ENCODE data around the gene TNFRSF4.

The TNFRSF4 gene

GRCh38 chr1:1221887-1222574 is 8.1 kb upstream of the TNFRSF4 start:
- Histone ChIP-seq H3K36me3 (ENCODE audit: insufficient read depth, low read length) (peaks cover 6% of the 10 kb centered on the region; the same call in 1 of the 2 replicates), H3K4me1 (ENCODE audit: insufficient read depth, low read length) (no peaks in the 10 kb centered on the region), H3K9ac (ENCODE audit: low read depth, low read length) (no peak overlapping the region), H3K9me3 (ENCODE audit: control insufficient read depth, insufficient read depth, low read length) (no peaks in the 10 kb centered on the region)

GRCh38 chr1:1220197-1220596 is 6.2 kb upstream of the TNFRSF4 start:
- H3K36me3 ChIP-seq (ENCODE audit: insufficient read depth, low read length), result peaks cover 6% of the 10 kb centered on the region; the same call in 1 of the 2 replicates
- H3K4me1 ChIP-seq (ENCODE audit: insufficient read depth, low read length), result no peaks in the 10 kb centered on the region
- no peak overlapping the region for H3K9ac ChIP-seq (ENCODE audit: low read depth, low read length)
- no peaks in the 10 kb centered on the region for H3K9me3 ChIP-seq (ENCODE audit: control insufficient read depth, insufficient read depth, low read length)

- no peaks in the 10 kb centered on the region for H3K9me3 ChIP-seq (ENCODE audit: control insufficient read depth, insufficient read depth, low read length)
- H3K4me1 ChIP-seq (ENCODE audit: insufficient read depth, low read length), result no peaks in the 10 kb centered on the region
- H3K9ac ChIP-seq (ENCODE audit: low read depth, low read length), result no peak overlapping the region
- peaks cover 6% of the 10 kb centered on the region; the same call in 1 of the 2 replicates for H3K36me3 ChIP-seq (ENCODE audit: insufficient read depth, low read length)
These were observed 5.4 kb upstream of the TNFRSF4 start for GRCh38 chr1:1219341-1219740.

- H3K9me3 ChIP-seq (ENCODE audit: control insufficient read depth, insufficient read depth, low read length), result no peaks in the 10 kb centered on the region
- no peak overlapping the region for H3K9ac ChIP-seq (ENCODE audit: low read depth, low read length)
- H3K36me3 ChIP-seq (ENCODE audit: insufficient read depth, low read length), result peaks cover 6% of the 10 kb centered on the region; the same call in 1 of the 2 replicates
- no peaks in the 10 kb centered on the region for H3K4me1 ChIP-seq (ENCODE audit: insufficient read depth, low read length)
These were observed 4.7 kb upstream of the TNFRSF4 start for GRCh38 chr1:1218524-1219200.

- peaks cover 6% of the 10 kb centered on the region; the same call in 1 of the 2 replicates for H3K36me3 ChIP-seq (ENCODE audit: insufficient read depth, low read length)
- H3K9ac ChIP-seq (ENCODE audit: low read depth, low read length), result no peak overlapping the region
- no peaks in the 10 kb centered on the region for H3K4me1 ChIP-seq (ENCODE audit: insufficient read depth, low read length)
These were observed 3.9 kb upstream of the TNFRSF4 start for GRCh38 chr1:1217621-1218523.

GRCh38 chr1:1216770-1217620 is 3.0 kb upstream of the TNFRSF4 start:
- Histone ChIP-seq H3K9ac (ENCODE audit: low read depth, low read length) (no peak overlapping the region), H3K36me3 (ENCODE audit: insufficient read depth, low read length) (no peaks in the 10 kb centered on the region), H3K4me1 (ENCODE audit: insufficient read depth, low read length) (no peaks in the 10 kb centered on the region), H3K9me3 (ENCODE audit: control insufficient read depth, insufficient read depth, low read length) (no peaks in the 10 kb centered on the region)

More at GRCh38 chr1:1217621-1218523, 3.9 kb upstream of the TNFRSF4 start:
- H3K9me3 ChIP-seq (ENCODE audit: control insufficient read depth, insufficient read depth, low read length), result no peaks in the 10 kb centered on the region

- H3K9me3 ChIP-seq (ENCODE audit: control insufficient read depth, insufficient read depth, low read length), result no peaks in the 10 kb centered on the region
- H3K36me3 ChIP-seq (ENCODE audit: insufficient read depth, low read length), result no peaks in the 10 kb centered on the region
- no peaks in the 10 kb centered on the region for H3K4me1 ChIP-seq (ENCODE audit: insufficient read depth, low read length)
- H3K9ac ChIP-seq (ENCODE audit: low read depth, low read length), result no peak overlapping the region
These were observed 2.1 kb upstream of the TNFRSF4 start for GRCh38 chr1:1215881-1216605.

- H3K9me3 ChIP-seq (ENCODE audit: control insufficient read depth, insufficient read depth, low read length), result no peaks in the 10 kb centered on the region
- H3K36me3 ChIP-seq (ENCODE audit: insufficient read depth, low read length), result no peaks in the 10 kb centered on the region
- H3K9ac ChIP-seq (ENCODE audit: low read depth, low read length), result no peak overlapping the region
- no peaks in the 10 kb centered on the region for H3K4me1 ChIP-seq (ENCODE audit: insufficient read depth, low read length)
These were observed 1.2 kb upstream of the TNFRSF4 start for GRCh38 chr1:1215080-1215676.

GRCh38 chr1:1212780-1213344 is 1.1 kb downstream of the TNFRSF4 start:
- Histone ChIP-seq H3K4me1 (ENCODE audit: insufficient read depth, low read length) (peaks cover 3% of the 10 kb centered on the region; the same call in 1 of the 2 replicates), H3K9me3 (ENCODE audit: control insufficient read depth, insufficient read depth, low read length) (no peaks in the 10 kb centered on the region), H3K9ac (ENCODE audit: low read depth, low read length) (no peak overlapping the region), H3K36me3 (ENCODE audit: insufficient read depth, low read length) (no peaks in the 10 kb centered on the region)

GRCh38 chr1:1211541-1212441 is 2.2 kb downstream of the TNFRSF4 start:
- H3K4me1 ChIP-seq (ENCODE audit: insufficient read depth, low read length), result peaks cover 5% of the 10 kb centered on the region; the same call in 1 of the 2 replicates
- no peak overlapping the region for H3K9ac ChIP-seq (ENCODE audit: low read depth, low read length)
- no peaks in the 10 kb centered on the region for H3K36me3 ChIP-seq (ENCODE audit: insufficient read depth, low read length)

GRCh38 chr1:1210726-1211540 is 3.0 kb downstream of the TNFRSF4 start:
- H3K36me3 ChIP-seq (ENCODE audit: insufficient read depth, low read length), result no peaks in the 10 kb centered on the region
- no peaks in the 10 kb centered on the region for H3K9me3 ChIP-seq (ENCODE audit: control insufficient read depth, insufficient read depth, low read length)
- H3K4me1 ChIP-seq (ENCODE audit: insufficient read depth, low read length), result peaks cover 7% of the 10 kb centered on the region; the same call in 1 of the 2 replicates
- no peak overlapping the region for H3K9ac ChIP-seq (ENCODE audit: low read depth, low read length)

More at GRCh38 chr1:1211541-1212441, 2.2 kb downstream of the TNFRSF4 start:
- H3K9me3 ChIP-seq (ENCODE audit: control insufficient read depth, insufficient read depth, low read length), result no peaks in the 10 kb centered on the region

Data from ES-I3 (cell line).